DOHH2 (cell line): ENCODE measurements around the gene TMEM39B.

ENCODE experiments used
- H3F3A ChIP-seq: fragments of 200-600 bp; sonication (generic), shearing (Covaris generic); 2 replicates; pipeline ENCODE4 v1.6.0; 2016; ENCODE audit warnings: antibody characterized with exemption, mild to moderate bottlenecking; ENCODE audit not compliant: control insufficient read depth, insufficient read depth
- H3K27ac ChIP-seq: fragments of 200-600 bp; sonication (generic); 2 replicates; pipeline ENCODE4 v1.5.1; 2014; ENCODE audit warnings: low read depth, mild to moderate bottlenecking, low read length, moderate library complexity
- H3K27me3 ChIP-seq: fragments of 200-600 bp; sonication (generic); 2 replicates; pipeline ENCODE4 v1.6.1; 2014; ENCODE audit warnings: mild to moderate bottlenecking, low read length, mixed read lengths; ENCODE audit not compliant: control insufficient read depth
- H3K36me3 ChIP-seq: fragments of 200-600 bp; sonication (generic); 2 replicates; pipeline ENCODE4 v1.6.1; 2014; ENCODE audit warnings: mild to moderate bottlenecking, low read length, moderate library complexity, mixed read lengths; ENCODE audit not compliant: control insufficient read depth
- H3K4me1 ChIP-seq: fragments of 200-600 bp; sonication (generic); 2 replicates; pipeline ENCODE4 v1.6.1; 2014; ENCODE audit warnings: mild to moderate bottlenecking, low read length, mixed read lengths; ENCODE audit not compliant: control insufficient read depth
- H3K4me2 ChIP-seq: fragments of 200-600 bp; sonication (generic); 2 replicates; pipeline ENCODE4 v1.6.0; 2014; ENCODE audit warnings: mild to moderate bottlenecking, low read length, moderate library complexity
- H3K4me3 ChIP-seq: fragments of 200-600 bp; sonication (generic); 2 replicates; pipeline ENCODE4 v1.5.1; 2014; ENCODE audit warnings: mild to moderate bottlenecking, low read length, mixed read lengths
- H3K79me2 ChIP-seq: fragments of 200-600 bp; sonication (generic); 2 replicates; pipeline ENCODE4 v1.6.1; 2014; ENCODE audit warnings: mild to moderate bottlenecking, low read length, mixed read lengths; ENCODE audit not compliant: control insufficient read depth
- H3K9me2 ChIP-seq: fragments of 200-600 bp; sonication (generic); replicated peaks from 2 replicates; pipeline ENCODE4 v1.6.1; 2014; ENCODE audit warnings: mild to moderate bottlenecking, low read length, mixed read lengths; ENCODE audit not compliant: control insufficient read depth
- H3K9me3 ChIP-seq: fragments of 200-600 bp; sonication (generic); 2 replicates; pipeline ENCODE4 v1.6.1; 2014; ENCODE audit warnings: antibody characterized with exemption, low read length, mixed read lengths; ENCODE audit not compliant: control insufficient read depth, insufficient read depth
- H4K20me1 ChIP-seq: fragments of 200-600 bp; sonication (generic); 2 replicates; pipeline ENCODE4 v1.6.0; 2014; ENCODE audit warnings: low read depth, mild to moderate bottlenecking, antibody characterized with exemption, low read length, moderate library complexity; ENCODE audit not compliant: control insufficient read depth, insufficient read depth
- EZH2phosphoT487 ChIP-seq: fragments of 200-600 bp; sonication (generic); IDR thresholded peaks from 2 replicates; pipeline ENCODE4 v1.6.1; 2017; ENCODE audit warnings: borderline replicate concordance, mild to moderate bottlenecking, antibody characterized with exemption, low read length, moderate library complexity, mixed read lengths
- TF ChIP-seq, protein P1 (sequence below): fragments of 200-600 bp; sonication (generic); IDR thresholded peaks from one replicate; pipeline ENCODE4 v1.5.1; 2014; ENCODE audit warnings: antibody characterized with exemption, mild to moderate bottlenecking, low read depth, low read length; ENCODE audit not compliant: poor library complexity, severe bottlenecking

Gene TMEM39B

GRCh38 chr1:32126770-32127169 is 54.0 kb downstream of the TMEM39B start:
- Histone ChIP-seq H3K4me3 (no peak overlapping the region), H3K79me2 (peaks cover 94% of the 10 kb centered on the region), H3K4me1 (peaks cover 23% of the 10 kb centered on the region), H3K4me2 (no peak overlapping the region), H3K36me3 (peaks cover 21% of the 10 kb centered on the region; the same call in 1 of the 2 replicates), H3K27ac (no peak overlapping the region), H3F3A (peaks cover 3% of the 10 kb centered on the region), H4K20me1 (peaks cover 8% of the 10 kb centered on the region; the same call in 1 of the 2 replicates), H3K27me3 (no peaks in the 10 kb centered on the region), H3K9me3 (no peaks in the 10 kb centered on the region), H3K9me2 (no peaks in the 10 kb centered on the region)
- no peak for TF ChIP-seq EZH2phosphoT487
- TF ChIP-seq, protein P1, sequence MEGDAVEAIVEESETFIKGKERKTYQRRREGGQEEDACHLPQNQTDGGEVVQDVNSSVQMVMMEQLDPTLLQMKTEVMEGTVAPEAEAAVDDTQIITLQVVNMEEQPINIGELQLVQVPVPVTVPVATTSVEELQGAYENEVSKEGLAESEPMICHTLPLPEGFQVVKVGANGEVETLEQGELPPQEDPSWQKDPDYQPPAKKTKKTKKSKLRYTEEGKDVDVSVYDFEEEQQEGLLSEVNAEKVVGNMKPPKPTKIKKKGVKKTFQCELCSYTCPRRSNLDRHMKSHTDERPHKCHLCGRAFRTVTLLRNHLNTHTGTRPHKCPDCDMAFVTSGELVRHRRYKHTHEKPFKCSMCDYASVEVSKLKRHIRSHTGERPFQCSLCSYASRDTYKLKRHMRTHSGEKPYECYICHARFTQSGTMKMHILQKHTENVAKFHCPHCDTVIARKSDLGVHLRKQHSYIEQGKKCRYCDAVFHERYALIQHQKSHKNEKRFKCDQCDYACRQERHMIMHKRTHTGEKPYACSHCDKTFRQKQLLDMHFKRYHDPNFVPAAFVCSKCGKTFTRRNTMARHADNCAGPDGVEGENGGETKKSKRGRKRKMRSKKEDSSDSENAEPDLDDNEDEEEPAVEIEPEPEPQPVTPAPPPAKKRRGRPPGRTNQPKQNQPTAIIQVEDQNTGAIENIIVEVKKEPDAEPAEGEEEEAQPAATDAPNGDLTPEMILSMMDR, result no peak

- Histone ChIP-seq H3K4me3 (no peak overlapping the region), H3K27ac (no peak overlapping the region), H3K4me2 (no peak overlapping the region), H3K36me3 (peaks cover 21% of the 10 kb centered on the region; the same call in 1 of the 2 replicates), H3K4me1 (peaks cover 19% of the 10 kb centered on the region), H4K20me1 (peaks cover 8% of the 10 kb centered on the region; the same call in 1 of the 2 replicates), H3K9me3 (no peaks in the 10 kb centered on the region), H3F3A (peaks cover 3% of the 10 kb centered on the region), H3K27me3 (no peaks in the 10 kb centered on the region), H3K9me2 (no peaks in the 10 kb centered on the region), H3K79me2 (peaks cover 93% of the 10 kb centered on the region)
- TF ChIP-seq EZH2phosphoT487, result no peak
- TF ChIP-seq, protein P1, result no peak
These were observed 54.9 kb downstream of the TMEM39B start for GRCh38 chr1:32127409-32128198.

DNA sequence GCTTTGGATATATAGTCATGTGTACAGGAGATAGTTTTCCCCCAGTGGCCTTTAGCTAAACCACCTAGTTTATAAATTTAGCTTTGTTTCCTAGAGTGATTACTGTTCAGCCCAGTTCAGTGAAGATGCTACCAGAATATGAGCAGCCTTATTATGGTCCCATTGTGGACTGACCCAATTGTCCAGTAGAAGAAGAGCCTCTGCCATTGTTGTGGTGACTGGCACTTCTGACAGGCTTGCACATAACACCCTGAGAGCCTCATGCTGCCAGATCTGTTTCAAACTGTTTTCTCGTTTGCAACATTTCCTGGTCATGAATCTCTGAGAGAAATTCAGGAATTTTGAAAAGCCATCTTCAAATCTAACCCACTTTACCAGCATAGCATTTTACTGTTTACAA is 55.7 kb downstream of the TMEM39B start:
- H4K20me1 ChIP-seq, result peaks cover 8% of the 10 kb centered on the region; the same call in 1 of the 2 replicates
- no peak overlapping the region for H3K27ac ChIP-seq
- TF ChIP-seq, protein P1, result no peak
- no peak for TF ChIP-seq EZH2phosphoT487
- peaks cover 19% of the 10 kb centered on the region for H3K4me1 ChIP-seq
- no peaks in the 10 kb centered on the region for H3K9me2 ChIP-seq
- no peak overlapping the region for H3K4me2 ChIP-seq
- H3K27me3 ChIP-seq, result no peaks in the 10 kb centered on the region
- H3K36me3 ChIP-seq, result peaks cover 21% of the 10 kb centered on the region; the same call in 1 of the 2 replicates
- no peak overlapping the region for H3K4me3 ChIP-seq
- no peaks in the 10 kb centered on the region for H3K9me3 ChIP-seq
- peaks cover 92% of the 10 kb centered on the region for H3K79me2 ChIP-seq
- peaks cover 3% of the 10 kb centered on the region for H3F3A ChIP-seq
